Stimulated activated CD8-positive, alpha-beta memory T cell treated with anti-CD3 and anti-CD28 coated beads, Interleukin-12 subunit alpha, Interleukin-12 subunit beta, amount 100 ng/mL, for 4 hours (primary cell): ENCODE results near the gene NRG3.

ENCODE experiments used
- DNase-seq: peaks from one replicate; pipeline ENCODE4 v3.0.0-alpha.2; 2020; ENCODE audit warnings: low read depth

NRG3 gene

DNA sequence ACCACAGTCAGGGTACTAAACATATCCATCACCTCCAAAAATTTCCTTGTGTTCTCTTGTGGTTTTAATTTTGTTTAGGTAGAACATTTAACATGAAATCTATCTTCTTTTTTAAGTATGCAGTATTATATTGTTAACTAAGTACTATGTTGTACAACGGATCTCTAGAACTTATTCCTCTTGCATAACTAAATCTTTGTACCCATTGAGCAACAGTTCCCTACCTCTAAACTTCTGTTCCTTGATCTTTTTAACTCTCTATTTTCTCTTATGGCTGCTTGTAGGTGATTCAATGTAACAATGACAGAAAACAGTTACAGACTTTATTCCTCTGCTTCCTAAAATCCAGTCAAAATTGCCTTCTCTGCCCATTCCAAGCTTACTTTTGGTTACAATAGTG lies 9.9 kb downstream of the NRG3 start:
- DNase-seq = no peak

DNA sequence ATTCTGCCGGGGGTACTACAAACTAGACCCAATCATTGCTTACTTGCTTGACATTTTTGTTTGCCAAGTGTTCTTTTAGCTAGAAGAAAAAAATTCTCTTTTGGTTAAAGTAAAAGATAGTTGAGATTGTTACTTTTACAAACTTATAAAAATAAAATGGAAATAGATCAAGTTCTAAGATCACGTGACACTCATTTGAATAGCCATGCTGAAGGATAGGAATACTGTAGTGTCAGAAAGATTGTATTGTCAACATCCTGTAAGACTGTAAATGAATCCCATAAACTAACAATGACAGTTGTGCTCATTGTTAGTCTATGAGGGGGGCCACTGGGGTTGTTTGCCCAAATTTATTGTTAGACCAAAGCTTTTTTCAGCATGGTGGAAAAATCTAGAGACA lies 10.5 kb downstream of the NRG3 start:
- no peak for DNase-seq

DNA sequence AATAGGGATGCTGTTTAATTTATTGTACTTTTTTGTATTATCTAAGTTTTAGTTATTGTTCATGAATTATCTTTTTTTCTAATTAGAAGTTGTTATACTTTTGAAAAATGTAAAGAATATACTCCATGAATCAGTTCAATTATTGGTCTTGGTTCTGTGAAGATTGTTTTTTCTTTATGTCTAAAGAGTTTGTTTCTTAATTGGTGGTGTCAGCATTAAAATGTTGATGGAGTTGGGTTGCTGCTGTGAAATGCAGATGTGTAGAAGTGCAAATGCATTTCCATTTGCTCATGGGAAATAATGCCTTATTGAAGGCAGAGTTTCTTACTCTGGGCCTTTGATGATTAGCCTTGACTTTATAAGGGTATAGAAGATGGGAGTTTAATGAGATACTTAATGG lies 11.9 kb downstream of the NRG3 start:
- DNase-seq = no peak

- DNase-seq = no peak
Observed at GRCh38 chr10:81889181-81889769, 14.3 kb downstream of the NRG3 start.

DNA sequence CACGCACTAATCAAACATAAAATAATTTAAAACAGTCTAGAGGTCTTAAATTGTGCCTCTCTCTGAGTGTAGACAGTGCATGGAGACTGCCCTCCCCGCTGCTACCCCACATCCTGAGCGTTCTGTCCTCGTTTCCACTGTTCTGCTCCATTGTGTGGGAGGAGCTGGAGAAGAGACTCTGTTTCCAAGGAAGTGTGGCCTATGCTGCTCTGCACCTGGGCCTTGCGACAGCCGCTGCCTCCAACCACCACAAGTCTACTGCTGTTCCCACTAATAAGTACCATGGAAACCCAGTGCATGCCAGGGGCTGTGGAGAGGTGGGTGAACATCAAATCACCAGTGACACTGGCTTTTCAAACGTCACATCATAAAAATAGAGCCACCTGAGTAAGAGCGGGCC lies 19.6 kb downstream of the NRG3 start:
- no peak for DNase-seq

DNA sequence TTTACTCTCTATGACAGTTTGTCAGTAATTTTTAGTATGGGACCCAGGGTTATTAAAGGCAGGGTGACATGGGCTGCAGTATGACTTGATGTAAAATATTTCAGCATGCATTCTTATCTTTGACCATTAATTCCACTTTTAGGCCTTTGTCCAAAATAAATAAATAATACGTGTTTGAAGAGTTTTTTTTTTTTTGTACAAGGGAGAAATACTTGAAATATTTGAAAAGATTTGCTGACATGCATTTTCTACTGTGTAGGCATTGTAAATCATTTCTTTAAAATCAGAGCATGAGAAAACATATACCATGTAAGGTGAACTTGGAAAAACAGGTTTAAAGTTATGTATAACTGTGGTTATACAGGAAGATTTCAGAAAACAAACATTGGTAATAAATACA lies 23.5 kb downstream of the NRG3 start:
- DNase-seq = no peak

DNA sequence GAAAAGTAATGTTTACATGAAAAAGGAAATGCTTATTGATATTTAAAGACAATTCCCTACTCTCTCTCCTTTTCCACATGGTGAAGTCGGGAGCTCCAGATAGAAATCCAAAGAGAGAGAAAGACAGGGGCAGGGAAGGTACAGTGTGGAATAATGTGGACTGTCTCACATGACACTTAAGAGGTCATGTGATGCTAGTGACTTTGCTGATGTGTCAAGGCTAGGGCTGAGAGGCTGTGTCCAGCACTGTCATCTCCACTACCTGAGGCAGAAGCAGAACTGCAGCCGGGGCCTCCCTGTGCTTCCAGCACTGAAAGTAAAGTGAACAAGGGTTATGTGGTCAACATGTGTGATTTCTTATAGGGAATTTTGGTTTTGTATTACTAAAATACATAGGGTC lies 26.0 kb downstream of the NRG3 start:
- no peak for DNase-seq

- DNase-seq = no peak
Observed at GRCh38 chr10:81903472-81903871, 28.5 kb downstream of the NRG3 start.

- DNase-seq = no peak
Observed at GRCh38 chr10:81905161-81905560, 30.2 kb downstream of the NRG3 start.

- no peak for DNase-seq
Observed at GRCh38 chr10:81909453-81909852, 34.5 kb downstream of the NRG3 start.

GRCh38 chr10:81911328-81911727 lies 36.3 kb downstream of the NRG3 start:
- DNase-seq = no peak

- no peak for DNase-seq
Observed at GRCh38 chr10:81914736-81915503, 39.9 kb downstream of the NRG3 start.

- no peak for DNase-seq
Observed at GRCh38 chr10:81915504-81915897, 40.5 kb downstream of the NRG3 start.

GRCh38 chr10:81917666-81918065 lies 42.7 kb downstream of the NRG3 start:
- DNase-seq = no peak

DNA sequence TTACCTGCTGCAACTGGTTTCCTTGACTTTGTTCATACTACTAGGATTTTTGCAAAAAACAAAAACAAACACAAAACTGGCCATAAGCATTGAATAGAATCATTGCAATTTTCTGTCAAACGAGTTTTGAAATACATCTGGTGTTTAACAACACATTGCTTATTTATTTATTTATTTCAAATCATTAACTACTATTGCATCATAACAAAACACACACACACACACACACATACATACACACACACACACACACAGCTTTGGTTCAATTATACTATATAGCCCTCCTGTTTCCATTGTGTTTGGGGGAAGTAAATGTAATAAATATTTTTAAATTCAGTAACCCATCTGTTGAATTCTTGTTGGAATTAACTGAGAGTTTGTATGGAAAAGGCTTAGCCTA lies 43.8 kb downstream of the NRG3 start:
- DNase-seq = no peak

- DNase-seq = no peak
Observed at GRCh38 chr10:81920213-81920829, 45.3 kb downstream of the NRG3 start.

GRCh38 chr10:81928119-81928518 lies 53.1 kb downstream of the NRG3 start:
- DNase-seq = no peak

DNA sequence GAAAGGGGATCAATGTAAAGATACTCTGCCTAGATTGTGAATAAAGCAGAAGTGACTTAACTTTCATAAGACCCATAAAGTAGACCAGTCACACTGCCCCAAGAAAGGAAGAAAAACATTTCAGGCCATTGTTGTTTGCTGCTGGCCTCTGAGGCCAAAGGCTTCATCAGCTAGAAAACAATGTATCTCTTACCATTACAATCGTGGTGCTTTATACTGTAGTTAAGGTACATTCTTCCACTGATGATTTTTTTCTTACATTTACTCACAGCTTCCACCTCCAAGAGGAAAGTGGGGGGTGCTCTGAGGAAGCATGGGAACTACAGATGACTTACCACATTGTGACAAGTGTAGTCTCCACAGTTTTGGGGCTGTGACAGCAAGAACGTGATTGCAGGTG lies 68.6 kb downstream of the NRG3 start:
- DNase-seq = no peak

DNA sequence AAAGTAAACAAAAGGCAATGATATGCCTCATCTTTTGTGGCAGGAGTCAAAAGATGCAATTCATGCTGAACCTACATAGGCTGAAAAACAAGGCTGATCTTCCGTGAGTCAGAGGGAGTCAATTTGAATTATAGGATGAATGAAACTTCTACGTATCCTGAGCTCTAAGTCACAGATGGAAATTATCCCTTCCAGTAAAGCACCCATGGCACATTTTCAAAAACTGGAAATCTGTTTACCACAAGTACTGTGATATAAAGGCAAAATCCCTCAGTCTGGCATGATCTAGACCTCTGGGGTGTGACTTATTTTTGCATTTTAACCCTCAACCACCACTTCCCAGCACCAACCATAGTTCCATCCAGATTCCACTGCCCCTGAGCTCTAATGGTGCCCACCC lies 69.6 kb downstream of the NRG3 start:
- DNase-seq = no peak

GRCh38 chr10:81949283-81949682 lies 74.3 kb downstream of the NRG3 start:
- DNase-seq = no peak

- DNase-seq = no peak
Observed at GRCh38 chr10:81950358-81950757, 75.4 kb downstream of the NRG3 start.

- no peak for DNase-seq
Observed at GRCh38 chr10:81953420-81953819, 78.4 kb downstream of the NRG3 start.

DNA sequence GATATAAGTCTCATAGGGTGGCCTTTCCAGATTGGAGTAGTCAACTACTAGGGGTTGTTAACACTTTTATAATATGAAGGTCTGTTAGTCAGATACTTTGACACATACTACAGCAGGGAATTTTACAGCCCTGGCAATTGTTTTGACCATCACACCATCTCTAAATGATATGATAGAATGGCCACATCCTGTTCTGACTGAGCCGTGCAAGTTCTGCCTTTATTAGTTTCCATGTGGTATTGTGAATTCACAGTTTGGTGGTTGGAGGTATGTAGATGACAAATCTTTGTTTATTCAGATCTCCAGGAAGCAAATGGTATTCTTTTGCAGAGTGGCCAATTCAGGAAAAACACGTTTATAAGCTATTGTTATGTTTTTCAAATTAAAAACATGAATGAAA lies 83.0 kb downstream of the NRG3 start:
- DNase-seq = no peak

- DNase-seq = no peak
Observed at GRCh38 chr10:81959016-81959415, 84.0 kb downstream of the NRG3 start.
